H9 (cell line): Measurements from ENCODE around the gene LRR1. TPM values are rescaled to one million over a fixed set of nuclear protein-coding genes. Genes with fewer than 3 reads are reported as not detected.

Source experiments
- DNase-seq: peaks from one replicate; pipeline ENCODE4 v3.0.0-alpha.2; 2017
- H2AFZ ChIP-seq: one replicate; pipeline ENCODE4 v1.6.1; 2013; ENCODE audit warnings: mild to moderate bottlenecking, low read length, control low read depth, moderate library complexity
- H2AK5ac ChIP-seq: 2 replicates; pipeline ENCODE4 v1.6.1; 2013; ENCODE audit warnings: low read length, control low read depth, mixed read lengths; ENCODE audit not compliant: insufficient read length
- H2BK120ac ChIP-seq: one replicate; pipeline ENCODE4 v1.6.1; 2013; ENCODE audit warnings: low read depth, mild to moderate bottlenecking, low read length, control low read depth, inconsistent platforms; ENCODE audit not compliant: poor library complexity, severe bottlenecking
- H2BK12ac ChIP-seq: 2 replicates; pipeline ENCODE4 v1.6.1; 2013; ENCODE audit warnings: low read length, control low read depth, mixed read lengths, low read depth; ENCODE audit not compliant: insufficient read length
- H2BK15ac ChIP-seq: 2 replicates; pipeline ENCODE4 v1.6.1; 2013; ENCODE audit warnings: low read depth, low read length, control low read depth
- H2BK20ac ChIP-seq: one replicate; pipeline ENCODE4 v1.6.1; 2013; ENCODE audit warnings: low read depth, mild to moderate bottlenecking, low read length, control low read depth, inconsistent platforms; ENCODE audit not compliant: poor library complexity, severe bottlenecking
- H2BK5ac ChIP-seq: 2 replicates; pipeline ENCODE4 v1.6.1; 2013; ENCODE audit warnings: low read length, control low read depth, mixed read lengths; ENCODE audit not compliant: insufficient read length
- H3K14ac ChIP-seq: 2 replicates; pipeline ENCODE4 v1.6.1; 2013; ENCODE audit warnings: low read length, control low read depth; ENCODE audit not compliant: insufficient read depth
- H3K18ac ChIP-seq: 2 replicates; pipeline ENCODE4 v1.6.1; 2013; ENCODE audit warnings: low read depth, mild to moderate bottlenecking, mixed read lengths, low read length, control low read depth; ENCODE audit not compliant: insufficient read length
- H3K23ac ChIP-seq: 2 replicates; pipeline ENCODE4 v1.6.1; 2013; ENCODE audit warnings: low read length, control low read depth, mixed read lengths, low read depth; ENCODE audit not compliant: insufficient read length
- H3K23me2 ChIP-seq: 2 replicates; pipeline ENCODE4 v1.6.1; 2013; ENCODE audit warnings: low read depth, mild to moderate bottlenecking, mixed read lengths, low read length, control low read depth; ENCODE audit not compliant: insufficient read length, poor library complexity, severe bottlenecking
- H3K27ac ChIP-seq: 2 replicates; pipeline ENCODE4 v1.5.1; 2013; ENCODE audit warnings: low read length, control low read depth, mixed read lengths, low read depth; ENCODE audit not compliant: insufficient read length
- H3K27me3 ChIP-seq: 2 replicates; pipeline ENCODE4 v1.6.1; 2013; ENCODE audit warnings: low read length, control low read depth, inconsistent platforms; ENCODE audit not compliant: insufficient read depth
- H3K4ac ChIP-seq: 2 replicates; pipeline ENCODE4 v1.6.1; 2013; ENCODE audit warnings: low read depth, mild to moderate bottlenecking, control low read depth, inconsistent platforms, low read length, moderate library complexity
- H3K4me1 ChIP-seq: 2 replicates; pipeline ENCODE4 v1.6.1; 2013; ENCODE audit warnings: low read length, control low read depth, inconsistent platforms; ENCODE audit not compliant: insufficient read depth
- H3K4me2 ChIP-seq: 2 replicates; pipeline ENCODE4 v1.6.1; 2013; ENCODE audit warnings: low read length, control low read depth, mixed read lengths; ENCODE audit not compliant: insufficient read length, insufficient read depth
- H3K56ac ChIP-seq: 2 replicates; pipeline ENCODE4 v1.6.1; 2013; ENCODE audit warnings: low read depth, mild to moderate bottlenecking, mixed read lengths, low read length, control low read depth; ENCODE audit not compliant: insufficient read length
- H3K79me1 ChIP-seq: 2 replicates; pipeline ENCODE4 v1.6.1; 2013; ENCODE audit warnings: low read depth, mild to moderate bottlenecking, moderate library complexity, low read length, control low read depth, inconsistent platforms; ENCODE audit not compliant: insufficient read depth, poor library complexity, severe bottlenecking
- H3K79me2 ChIP-seq: 2 replicates; pipeline ENCODE4 v1.6.1; 2013; ENCODE audit warnings: low read length, control low read depth, inconsistent platforms; ENCODE audit not compliant: insufficient read depth
- H3K9ac ChIP-seq: 2 replicates; pipeline ENCODE4 v1.6.1; 2013; ENCODE audit warnings: low read length, control low read depth, mixed read lengths; ENCODE audit not compliant: insufficient read length; ENCODE audit errors: extremely low read depth
- H3K9me3 ChIP-seq: one replicate; pipeline ENCODE4 v1.6.1; 2013; ENCODE audit warnings: low read depth, low read length, inconsistent platforms; ENCODE audit not compliant: control insufficient read depth
- H3T11ph ChIP-seq: one replicate; pipeline ENCODE4 v1.6.1; 2013; ENCODE audit warnings: mild to moderate bottlenecking, low read length, control low read depth, inconsistent platforms
- H4K20me1 ChIP-seq: one replicate; pipeline ENCODE4 v1.6.1; 2013; ENCODE audit not compliant: control insufficient read depth, insufficient read length, insufficient read depth
- H4K5ac ChIP-seq: 2 replicates; pipeline ENCODE4 v1.6.1; 2013; ENCODE audit warnings: low read depth, mild to moderate bottlenecking, mixed read lengths, low read length, control low read depth; ENCODE audit not compliant: insufficient read length
- H4K8ac ChIP-seq: replicated peaks from 2 replicates; pipeline ENCODE4 v1.6.1; 2013; ENCODE audit warnings: low read length, control low read depth, mixed read lengths, low read depth; ENCODE audit not compliant: insufficient read length
- H4K91ac ChIP-seq: 2 replicates; pipeline ENCODE4 v1.6.1; 2013; ENCODE audit warnings: low read depth, mild to moderate bottlenecking, moderate library complexity, mixed read lengths, low read length, control low read depth; ENCODE audit not compliant: insufficient read length
- H3K27ac Mint-ChIP-seq, 3 experiments: 2 replicates in 2 of 3; 3 replicates in 1 of 3; pipeline ENCODE4 v1.8.0; 2020 to 2021; ENCODE audit warnings: mixed read lengths in 3 of 3, mild to moderate bottlenecking in 1 of 3, moderate library complexity in 1 of 3
- H3K27me3 Mint-ChIP-seq: 2 replicates; pipeline ENCODE4 v1.8.0; 2021; ENCODE audit warnings: low read depth, mild to moderate bottlenecking, moderate library complexity, mixed read lengths
- H3K36me3 Mint-ChIP-seq, 3 experiments: 2 replicates in 2 of 3; 3 replicates in 1 of 3; pipeline ENCODE4 v1.8.0; 2020 to 2021; ENCODE audit warnings: low read depth in 3 of 3, mixed read lengths in 3 of 3; ENCODE audit not compliant: insufficient read depth in 1 of 3
- H3K4me1 Mint-ChIP-seq, 2 experiments: 2 replicates each; pipeline ENCODE4 v1.8.0; 2020; ENCODE audit warnings: mixed read lengths in 2 of 2
- H3K4me3 Mint-ChIP-seq, 2 experiments: 2 replicates in 1 of 2; 3 replicates in 1 of 2; pipeline ENCODE4 v1.8.0; 2020 to 2021; ENCODE audit warnings: mild to moderate bottlenecking in 2 of 2, mixed read lengths in 2 of 2, moderate library complexity in 1 of 2
- H3K9me3 Mint-ChIP-seq, 2 experiments: 2 replicates in 1 of 2; 3 replicates in 1 of 2; pipeline ENCODE4 v1.8.0; 2020; ENCODE audit warnings: mild to moderate bottlenecking in 2 of 2, mixed read lengths in 2 of 2, moderate library complexity in 1 of 2
- CTCF ChIP-seq: fragments of 200-600 bp; sonication (generic); conservative IDR thresholded peaks from 3 replicates; pipeline ENCODE4 v1.8.0; 2021; ENCODE audit warnings: antibody characterized with exemption, mild to moderate bottlenecking
- WGBS: extraction: QIAGEN DNeasy Blood & Tissue Kit; methylation state at CpG from one replicate; pipeline ENCODE4 v1.1.7; 2013; ENCODE audit warnings: missing lambda C conversion rate, low lambda C conversion rate, mixed read lengths; ENCODE audit not compliant: insufficient read length; ENCODE audit errors: extremely low coverage; 5-methylcytosine and 5-hydroxymethylcytosine counted together
- long read RNA-seq: library from polyadenylated mRNA; unstranded; transcript quantifications from one replicate; pipeline ENCODE4 v2.0.0, GENCODE V29; 2020
- total RNA-seq: library from RNA; stranded (reverse); gene quantifications from 2 replicates; pipeline ENCODE4 v1.2.1, GENCODE V29; 2021

LRR1 gene, protein sequence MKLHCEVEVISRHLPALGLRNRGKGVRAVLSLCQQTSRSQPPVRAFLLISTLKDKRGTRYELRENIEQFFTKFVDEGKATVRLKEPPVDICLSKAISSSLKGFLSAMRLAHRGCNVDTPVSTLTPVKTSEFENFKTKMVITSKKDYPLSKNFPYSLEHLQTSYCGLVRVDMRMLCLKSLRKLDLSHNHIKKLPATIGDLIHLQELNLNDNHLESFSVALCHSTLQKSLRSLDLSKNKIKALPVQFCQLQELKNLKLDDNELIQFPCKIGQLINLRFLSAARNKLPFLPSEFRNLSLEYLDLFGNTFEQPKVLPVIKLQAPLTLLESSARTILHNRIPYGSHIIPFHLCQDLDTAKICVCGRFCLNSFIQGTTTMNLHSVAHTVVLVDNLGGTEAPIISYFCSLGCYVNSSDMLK
- total RNA-seq = 38.6 and 43.2 TPM in 2 replicates
- long read RNA-seq, transcript LRR1-202 (3 exons, 957 nt) = minor isoform, 8 of 137 reads
- long read RNA-seq, transcript LRR1-201 (4 exons, 1,745 nt) = major isoform, 108 of 137 reads
- long read RNA-seq, partial matches to known transcripts = 5 of 137 reads
- long read RNA-seq, other reads (novel, unspliced or antisense) = 16 of 137 reads

DNA sequence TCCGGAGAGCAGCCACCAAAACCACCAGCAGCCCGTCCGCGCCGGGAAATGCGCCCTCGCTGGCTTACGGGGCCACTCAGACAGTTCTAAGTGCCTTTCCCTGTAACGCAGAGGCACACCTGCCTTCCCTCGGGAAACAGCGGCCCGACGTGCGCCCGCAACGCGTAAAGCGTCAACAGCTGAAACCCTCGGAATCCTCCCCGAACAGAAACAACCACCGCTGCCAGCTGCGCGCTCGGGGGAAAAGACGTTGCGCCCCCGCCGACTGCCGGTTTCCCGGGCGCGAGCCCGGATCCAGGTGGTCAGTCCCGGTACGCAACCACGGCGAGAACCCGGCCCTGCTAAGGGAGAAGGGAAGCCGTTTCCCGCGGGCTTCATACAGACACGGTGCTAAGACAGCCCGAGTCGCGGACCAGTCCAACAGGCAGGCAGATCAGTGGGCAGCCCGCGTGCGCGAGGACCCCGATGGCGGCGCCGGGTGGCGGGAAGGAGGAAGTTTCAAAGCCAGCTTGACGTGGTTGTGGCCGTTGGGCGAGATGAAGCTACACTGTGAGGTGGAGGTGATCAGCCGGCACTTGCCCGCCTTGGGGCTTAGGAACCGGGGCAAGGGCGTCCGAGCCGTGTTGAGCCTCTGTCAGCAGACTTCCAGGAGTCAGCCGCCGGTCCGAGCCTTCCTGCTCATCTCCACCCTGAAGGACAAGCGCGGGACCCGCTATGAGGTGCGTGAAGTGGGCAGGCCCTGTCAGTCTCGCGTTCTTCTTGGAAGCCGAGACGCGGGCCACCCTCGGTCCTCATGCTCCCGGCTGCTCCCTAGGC lies at the start of gene LRR1:
TSS of gene LRR1 (plus strand) at position 456 of the 816 bp plus-strand sequence. CDS start at position 537, 81 bp downstream.
- H3K4me2 ChIP-seq = peak within 1 kb of the TSS; percentile 80
- H3K27ac ChIP-seq = peak within 1 kb of the TSS; percentile 41
- no peak for TF ChIP-seq CTCF
- H3K79me2 ChIP-seq = no peaks in the 10 kb centered on the region; the same call in 1 of the 2 replicates
- H2AFZ ChIP-seq = no peak within 1 kb of the TSS
- H3T11ph ChIP-seq = no peak within 1 kb of the TSS
- Mint-ChIP-seq H3K36me3 (peaks cover 0 to 16% (median 4%) of the 10 kb centered on the region in 3 experiments; a peak in 5 of 7 replicates), H3K27me3 (peaks cover 4% of the 10 kb centered on the region; the same call in 1 of the 2 replicates), H3K4me1 (peaks cover 9 to 18% of the 10 kb centered on the region in 2 experiments), H3K9me3 (no peaks in the 10 kb centered on the region; a peak in 1 of 5 replicates), H3K4me3 (peak within 1 kb of the TSS; percentile 87 to 97), H3K27ac (peak within 1 kb of the TSS; percentile 95 to 99 (median 96))
- no peak within 1 kb of the TSS for H2BK120ac ChIP-seq
- peak within 1 kb of the TSS; percentile 96 for H3K9ac ChIP-seq
- peak within 1 kb of the TSS; percentile 96 for H3K14ac ChIP-seq
- no peaks in the 10 kb centered on the region for H3K4me1 ChIP-seq
- peak within 1 kb of the TSS; percentile 55 for H2BK12ac ChIP-seq
- H3K23me2 ChIP-seq = peaks cover 12% of the 10 kb centered on the region
- H3K23ac ChIP-seq = no peak within 1 kb of the TSS
- no peak within 1 kb of the TSS for H2BK20ac ChIP-seq
- no peaks in the 10 kb centered on the region for H3K79me1 ChIP-seq
- H3K9me3 ChIP-seq = no peaks in the 10 kb centered on the region
- no peak within 1 kb of the TSS for H2AK5ac ChIP-seq
- no peak within 1 kb of the TSS for H2BK15ac ChIP-seq
- peak within 1 kb of the TSS; percentile 58 for H4K5ac ChIP-seq
- peak within 1 kb of the TSS; percentile 32 for H2BK5ac ChIP-seq
- peak within 1 kb of the TSS; percentile 99 for H3K18ac ChIP-seq
- no peaks in the 10 kb centered on the region for H4K20me1 ChIP-seq
- DNase-seq = peak; percentile 81
- no peak within 1 kb of the TSS; the same call in 1 of the 2 replicates for H3K4ac ChIP-seq
- no peak within 1 kb of the TSS for H4K91ac ChIP-seq
- H3K27me3 ChIP-seq = no peaks in the 10 kb centered on the region; the same call in 1 of the 2 replicates
- H3K56ac ChIP-seq = no peak within 1 kb of the TSS
- WGBS = no CpG with 5 or more reads among the region's 77 CpGs
- peak within 1 kb of the TSS; percentile 94 for H4K8ac ChIP-seq
